HG03521 (cell line): ENCODE measurements around the gene FNBP1.

ENCODE experiments used
- ATAC-seq: cut with Tn5 transposase; IDR thresholded peaks from one replicate; pipeline ENCODE4 v1.9.1; 2021; ENCODE audit warnings: mild to moderate bottlenecking, moderate library complexity; ENCODE audit not compliant: unreplicated experiment

Gene FNBP1

GRCh38 chr9:130045725-130046450 lies 2.9 kb upstream of the FNBP1 start:
- no peak for ATAC-seq

- peak; percentile 10 for ATAC-seq
Measured at GRCh38 chr9:130043654-130044623, 950 bp upstream of the FNBP1 start.

GRCh38 chr9:130042406-130042884 lies 544 bp downstream of the FNBP1 start:
- ATAC-seq, result no peak

GRCh38 chr9:130041648-130042405 lies 1.2 kb downstream of the FNBP1 start:
- ATAC-seq, result no peak

GRCh38 chr9:130040984-130041647 lies 1.9 kb downstream of the FNBP1 start:
- no peak for ATAC-seq

- ATAC-seq, result no peak
Measured at GRCh38 chr9:130039528-130040147, 3.4 kb downstream of the FNBP1 start.

GRCh38 chr9:130036099-130036498 lies 6.9 kb downstream of the FNBP1 start:
- no peak for ATAC-seq

- ATAC-seq, result no peak
Measured at GRCh38 chr9:130034570-130034969, 8.4 kb downstream of the FNBP1 start.

GRCh38 chr9:130030651-130031127 lies 12.3 kb downstream of the FNBP1 start:
- ATAC-seq, result no peak

GRCh38 chr9:130029223-130029973 lies 13.6 kb downstream of the FNBP1 start:
- no peak for ATAC-seq

GRCh38 chr9:130028493-130029222 lies 14.3 kb downstream of the FNBP1 start:
- no peak for ATAC-seq

GRCh38 chr9:130027533-130028365 lies 15.2 kb downstream of the FNBP1 start:
- ATAC-seq, result no peak

- ATAC-seq, result no peak
Measured at GRCh38 chr9:130026583-130027340, 16.2 kb downstream of the FNBP1 start.

GRCh38 chr9:130024597-130024994 lies 18.4 kb downstream of the FNBP1 start:
- no peak for ATAC-seq

GRCh38 chr9:130023994-130024596 lies 18.9 kb downstream of the FNBP1 start:
- no peak for ATAC-seq

GRCh38 chr9:130023144-130023787 lies 19.7 kb downstream of the FNBP1 start:
- ATAC-seq, result no peak
